Peyer's patch (tissue), 4 donors: ENCODE results near the gene SLX4IP. TPM values are rescaled to one million over a fixed set of nuclear protein-coding genes. Genes with fewer than 3 reads are reported as not detected.
"Not testable (repeated sequence)": the region's sequence is repeated elsewhere in the genome, so short reads cannot be mapped to it uniquely, and the experiment has no call there.

Experiments
- DNase-seq, 3 donors: peaks; one replicate each; pipeline ENCODE4 v3.0.0-alpha.2; 2017 to 2019
- H3K27ac ChIP-seq, 4 donors: fragments of 200-600 bp; sonication (generic); one replicate each; pipeline ENCODE4 v1.5.1; 2016 to 2019
- H3K27me3 ChIP-seq, 2 donors: fragments of 200-600 bp; sonication (generic); one replicate each; pipeline ENCODE4 v1.5.1; 2019
- H3K36me3 ChIP-seq, 3 donors: fragments of 200-600 bp; sonication (generic); one replicate each; pipeline ENCODE4 v1.5.1; 2016 to 2019
- H3K4me1 ChIP-seq, 4 donors: fragments of 200-600 bp; sonication (generic); one replicate each; pipeline ENCODE4 v1.5.1; 2016 to 2019
- H3K4me3 ChIP-seq, 4 donors: fragments of 200-600 bp; sonication (generic); 1 replicate in 3 of 4; 2 replicates in 1 of 4; pipeline ENCODE4 v1.5.1; 2016 to 2019; ENCODE audit warnings: mild to moderate bottlenecking in 1 of 4
- H3K9me3 ChIP-seq, 4 donors: fragments of 200-600 bp; sonication (generic); one replicate each; pipeline ENCODE4 v1.5.1; 2016 to 2019; ENCODE audit warnings: mild to moderate bottlenecking in 1 of 4
- POLR2A ChIP-seq, 2 donors: fragments of 450-650 bp; IDR thresholded peaks; one replicate each; pipeline ENCODE4 v1.5.1; 2017; ENCODE audit warnings: antibody characterized with exemption in 2 of 2, mild to moderate bottlenecking in 2 of 2, moderate library complexity in 2 of 2
- total RNA-seq, 4 donors: library from RNA; depleted of rRNA; stranded (reverse); fragments of >200 nt; gene quantifications; one replicate each; pipeline ENCODE4 v1.1.0, GENCODE V29; 2016
- TF ChIP-seq, protein P1 (sequence below), 6 experiments: fragments of 450-650 bp in 4 of 6; fragments of 200-600 bp in 2 of 6; sonication (generic) in 1 of 6; IDR thresholded peaks; one replicate each; pipeline ENCODE4 v1.5.1; 2017 to 2019; ENCODE audit warnings: antibody characterized with exemption in 6 of 6, mild to moderate bottlenecking in 3 of 6, moderate library complexity in 1 of 6

SLX4IP gene
- total RNA-seq, 4 donors from 2014 or later, result 6.1 to 9.0 (median 7.9) TPM

DNA sequence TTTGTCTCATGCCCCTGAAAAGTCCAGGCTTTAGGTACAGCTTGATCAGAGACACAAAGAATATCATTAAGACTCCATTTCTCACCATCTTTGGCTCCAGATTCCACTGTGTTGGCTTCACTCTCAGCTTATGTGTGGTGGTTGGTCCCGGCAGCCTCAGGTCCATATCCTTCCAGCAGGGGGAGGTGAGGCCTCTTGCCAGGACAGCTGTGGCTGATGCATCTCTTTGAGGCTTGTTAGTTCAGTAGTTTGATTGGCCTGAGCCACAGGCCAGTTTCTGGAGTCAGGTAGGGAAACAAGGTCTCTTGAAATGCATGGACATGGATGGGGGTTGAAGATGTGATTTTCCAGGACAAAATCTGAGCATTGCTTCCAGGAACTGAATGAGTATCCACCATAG lies 176.3 kb downstream of the SLX4IP start:
- no peaks in the 10 kb centered on the region for H3K4me1 ChIP-seq
- H3K9me3 ChIP-seq, result no peaks in the 10 kb centered on the region
- DNase-seq, result no peak
- TF ChIP-seq POLR2A (IDR thresholded peaks at IDR 0.05), result no peak
- TF ChIP-seq, protein P1, sequence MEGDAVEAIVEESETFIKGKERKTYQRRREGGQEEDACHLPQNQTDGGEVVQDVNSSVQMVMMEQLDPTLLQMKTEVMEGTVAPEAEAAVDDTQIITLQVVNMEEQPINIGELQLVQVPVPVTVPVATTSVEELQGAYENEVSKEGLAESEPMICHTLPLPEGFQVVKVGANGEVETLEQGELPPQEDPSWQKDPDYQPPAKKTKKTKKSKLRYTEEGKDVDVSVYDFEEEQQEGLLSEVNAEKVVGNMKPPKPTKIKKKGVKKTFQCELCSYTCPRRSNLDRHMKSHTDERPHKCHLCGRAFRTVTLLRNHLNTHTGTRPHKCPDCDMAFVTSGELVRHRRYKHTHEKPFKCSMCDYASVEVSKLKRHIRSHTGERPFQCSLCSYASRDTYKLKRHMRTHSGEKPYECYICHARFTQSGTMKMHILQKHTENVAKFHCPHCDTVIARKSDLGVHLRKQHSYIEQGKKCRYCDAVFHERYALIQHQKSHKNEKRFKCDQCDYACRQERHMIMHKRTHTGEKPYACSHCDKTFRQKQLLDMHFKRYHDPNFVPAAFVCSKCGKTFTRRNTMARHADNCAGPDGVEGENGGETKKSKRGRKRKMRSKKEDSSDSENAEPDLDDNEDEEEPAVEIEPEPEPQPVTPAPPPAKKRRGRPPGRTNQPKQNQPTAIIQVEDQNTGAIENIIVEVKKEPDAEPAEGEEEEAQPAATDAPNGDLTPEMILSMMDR (IDR thresholded peaks at IDR 0.05), result peak in 5 of 6 experiments; percentile 22 to 38 (median 32)
- no peak overlapping the region for H3K27ac ChIP-seq
- H3K4me3 ChIP-seq, result no peak overlapping the region
- no peaks in the 10 kb centered on the region for H3K36me3 ChIP-seq
- no peaks in the 10 kb centered on the region for H3K27me3 ChIP-seq

DNA sequence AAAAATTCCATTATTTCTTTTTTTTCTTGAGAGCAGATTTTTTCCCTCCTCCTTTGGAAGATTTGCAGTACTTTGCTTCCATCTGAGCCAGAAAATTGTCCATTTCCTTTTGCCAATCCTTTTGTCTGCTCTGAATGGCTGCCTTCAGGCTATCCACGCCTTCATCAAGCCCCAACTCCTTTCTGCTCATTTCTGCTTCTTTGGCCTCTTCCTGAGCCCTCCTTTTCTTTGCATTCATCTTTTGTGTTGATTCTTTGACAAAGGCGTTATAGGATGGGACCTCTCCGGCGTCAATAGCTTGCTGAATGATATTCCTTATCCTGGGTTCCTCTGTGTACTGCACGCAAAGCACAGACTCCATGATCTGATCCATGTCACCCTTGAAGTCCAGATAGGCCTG lies 178.3 kb downstream of the SLX4IP start:
- H3K36me3 ChIP-seq, H3K4me1 ChIP-seq, DNase-seq, H3K27ac ChIP-seq, H3K9me3 ChIP-seq, H3K4me3 ChIP-seq, H3K27me3 ChIP-seq: not testable (repeated sequence)

DNA sequence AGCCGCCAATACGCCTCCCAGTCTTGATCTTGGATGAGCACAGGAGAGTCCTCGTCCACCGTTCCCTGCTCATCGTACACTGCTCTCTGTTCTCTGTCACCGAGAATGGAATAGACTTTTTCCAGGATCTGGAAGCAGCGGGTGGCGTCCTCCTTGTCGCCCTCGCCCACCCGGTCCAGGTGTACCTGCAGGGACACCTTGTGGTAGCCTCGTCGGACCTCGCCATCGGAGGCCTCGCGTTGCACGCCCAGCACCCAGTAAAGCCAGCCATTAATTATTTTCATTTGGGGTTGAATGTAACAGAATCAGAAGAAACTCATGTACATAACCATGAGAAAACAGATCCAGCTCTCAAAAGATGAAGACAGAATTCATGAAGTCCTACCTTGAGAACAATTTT lies 178.8 kb downstream of the SLX4IP start:
- no peak for TF ChIP-seq POLR2A (IDR thresholded peaks at IDR 0.05)
- TF ChIP-seq, protein P1 (IDR thresholded peaks at IDR 0.05), result no peak

DNA sequence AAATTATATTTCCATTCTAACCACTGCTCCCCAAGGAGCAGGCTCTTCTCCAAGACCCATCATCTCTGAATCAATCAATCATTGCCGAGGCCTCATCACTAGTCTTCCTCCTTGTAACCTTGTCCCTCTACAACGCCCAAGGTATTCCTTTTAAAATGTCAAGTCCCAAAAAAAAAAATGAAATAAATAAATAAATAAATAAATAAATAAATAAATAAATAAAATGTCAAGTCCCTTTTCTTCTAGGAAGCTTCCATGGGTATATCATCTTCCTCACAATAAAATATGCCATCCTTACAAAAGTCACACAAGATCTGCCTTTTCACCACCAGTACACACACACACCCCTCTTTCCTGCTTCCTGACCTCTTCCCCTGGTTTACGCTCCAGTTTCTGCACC lies 181.1 kb downstream of the SLX4IP start:
- H3K36me3 ChIP-seq, result no peaks in the 10 kb centered on the region
- no peak for DNase-seq
- no peaks in the 10 kb centered on the region for H3K27me3 ChIP-seq
- H3K4me1 ChIP-seq, result no peaks in the 10 kb centered on the region
- H3K9me3 ChIP-seq, result no peaks in the 10 kb centered on the region
- H3K4me3 ChIP-seq, result no peak overlapping the region
- no peak overlapping the region for H3K27ac ChIP-seq
- TF ChIP-seq, protein P1 (IDR thresholded peaks at IDR 0.05), result no peak
- no peak for TF ChIP-seq POLR2A (IDR thresholded peaks at IDR 0.05)

More for the DNA sequence above, 178.8 kb downstream of the SLX4IP start:
- Histone ChIP-seq H3K4me3 (no peak overlapping the region), H3K4me1 (no peaks in the 10 kb centered on the region), H3K27ac (no peak overlapping the region), H3K36me3 (no peaks in the 10 kb centered on the region), H3K27me3 (no peaks in the 10 kb centered on the region), H3K9me3 (no peaks in the 10 kb centered on the region)
- no peak for DNase-seq

DNA sequence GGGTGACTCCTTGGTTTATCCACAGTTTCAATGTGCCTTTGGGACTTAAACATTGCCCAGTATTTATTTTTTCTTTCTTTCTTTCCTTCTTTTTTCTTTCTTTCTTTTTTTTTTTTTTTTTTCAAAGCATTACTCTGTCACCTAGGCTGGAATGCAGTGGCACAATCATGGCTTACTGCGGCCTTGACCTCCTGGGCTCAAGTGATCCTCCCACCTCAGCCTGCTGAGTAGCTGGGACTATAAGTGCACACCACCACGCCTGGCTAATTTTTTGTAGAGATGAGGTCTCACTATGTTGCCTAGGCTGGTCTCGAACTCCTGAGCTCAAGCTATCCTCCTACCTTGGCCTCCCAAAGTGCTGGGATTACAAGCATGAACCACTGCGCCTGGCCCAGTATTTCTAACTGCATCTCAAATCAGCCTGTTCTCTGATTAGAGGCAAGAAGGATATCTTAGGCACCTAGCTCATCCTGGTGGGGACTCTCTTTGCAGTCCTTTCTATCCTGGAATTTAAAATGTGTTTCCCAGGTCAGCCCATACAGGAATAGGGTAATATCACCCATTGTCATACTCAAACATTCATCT lies 182.5 kb downstream of the SLX4IP start:
- not testable (repeated sequence) for H3K27ac ChIP-seq, H3K4me1 ChIP-seq, H3K4me3 ChIP-seq, DNase-seq, H3K9me3 ChIP-seq, H3K27me3 ChIP-seq, H3K36me3 ChIP-seq

DNA sequence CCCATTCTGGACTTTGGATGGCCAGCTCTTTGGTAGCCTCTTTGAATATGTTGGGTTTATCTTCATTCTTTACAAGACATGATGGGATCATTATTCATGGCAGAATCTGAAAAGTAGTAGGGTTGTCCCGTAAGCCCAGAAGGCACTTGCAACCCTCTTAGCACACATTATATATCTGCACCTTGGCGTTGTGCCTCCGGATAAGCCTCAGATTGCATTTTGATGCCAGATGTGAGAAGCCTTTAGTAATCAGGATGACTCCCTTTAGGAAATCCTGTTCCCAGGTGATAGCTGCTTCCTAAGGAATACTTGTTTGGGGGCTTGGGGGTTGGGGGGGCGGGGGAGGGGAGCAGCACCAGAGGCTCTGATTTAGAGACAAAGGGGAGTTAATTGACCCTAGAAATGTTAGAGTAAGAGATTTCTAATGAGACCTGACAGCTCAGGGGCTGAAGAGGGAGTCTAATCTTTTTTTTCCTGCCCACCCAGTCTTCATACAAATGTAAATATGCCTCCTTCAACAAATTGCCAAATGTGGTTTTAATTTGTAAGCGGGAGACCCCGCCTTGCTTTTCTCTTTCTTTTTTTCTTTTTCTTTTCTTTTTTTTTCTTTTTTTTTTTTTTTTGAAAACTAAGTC lies 183.6 kb downstream of the SLX4IP start:
- DNase-seq, result no peak
- Histone ChIP-seq H3K9me3 (no peaks in the 10 kb centered on the region), H3K36me3 (no peaks in the 10 kb centered on the region), H3K27me3 (no peaks in the 10 kb centered on the region), H3K4me3 (no peak overlapping the region), H3K27ac (no peak overlapping the region), H3K4me1 (no peaks in the 10 kb centered on the region)
- TF ChIP-seq POLR2A (IDR thresholded peaks at IDR 0.05), result no peak
- TF ChIP-seq, protein P1 (IDR thresholded peaks at IDR 0.05), result no peak

DNA sequence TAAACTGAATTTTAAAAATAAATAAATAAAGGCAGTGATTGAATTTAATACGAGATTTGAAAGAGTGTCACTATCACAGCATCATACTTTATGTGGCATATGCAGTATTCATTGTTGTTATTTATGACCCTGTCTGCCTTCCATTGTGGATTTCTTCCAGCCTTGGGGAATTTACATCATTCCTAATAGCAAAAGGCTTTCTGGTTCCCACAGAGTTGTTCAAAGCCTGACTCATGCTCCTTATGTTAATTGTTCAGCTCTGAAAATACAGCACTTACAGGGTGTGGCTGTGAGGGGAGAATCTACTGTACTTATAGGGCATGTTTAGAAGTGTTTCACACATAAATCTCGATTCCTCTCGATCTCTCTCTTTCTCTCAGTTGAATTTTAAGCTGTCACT lies 184.3 kb downstream of the SLX4IP start:
- Histone ChIP-seq H3K27ac (no peak overlapping the region), H3K27me3 (no peaks in the 10 kb centered on the region), H3K9me3 (no peaks in the 10 kb centered on the region), H3K4me1 (no peaks in the 10 kb centered on the region), H3K4me3 (no peak overlapping the region), H3K36me3 (no peaks in the 10 kb centered on the region)
- DNase-seq, result no peak
- TF ChIP-seq POLR2A (IDR thresholded peaks at IDR 0.05), result no peak
- TF ChIP-seq, protein P1 (IDR thresholded peaks at IDR 0.05), result no peak
